GM19240 (cell line): Measurements from ENCODE around the gene CFAP53.
"Not testable (repeated sequence)": the region's sequence is repeated elsewhere in the genome, so short reads cannot be mapped to it uniquely, and the experiment has no call there.

ENCODE experiments used
- DNase-seq: peaks from one replicate; pipeline ENCODE4 v3.0.0; 2011; ENCODE audit warnings: low spot score; ENCODE audit not compliant: insufficient read length

The CFAP53 gene, protein sequence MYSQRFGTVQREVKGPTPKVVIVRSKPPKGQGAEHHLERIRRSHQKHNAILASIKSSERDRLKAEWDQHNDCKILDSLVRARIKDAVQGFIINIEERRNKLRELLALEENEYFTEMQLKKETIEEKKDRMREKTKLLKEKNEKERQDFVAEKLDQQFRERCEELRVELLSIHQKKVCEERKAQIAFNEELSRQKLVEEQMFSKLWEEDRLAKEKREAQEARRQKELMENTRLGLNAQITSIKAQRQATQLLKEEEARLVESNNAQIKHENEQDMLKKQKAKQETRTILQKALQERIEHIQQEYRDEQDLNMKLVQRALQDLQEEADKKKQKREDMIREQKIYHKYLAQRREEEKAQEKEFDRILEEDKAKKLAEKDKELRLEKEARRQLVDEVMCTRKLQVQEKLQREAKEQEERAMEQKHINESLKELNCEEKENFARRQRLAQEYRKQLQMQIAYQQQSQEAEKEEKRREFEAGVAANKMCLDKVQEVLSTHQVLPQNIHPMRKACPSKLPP

DNA sequence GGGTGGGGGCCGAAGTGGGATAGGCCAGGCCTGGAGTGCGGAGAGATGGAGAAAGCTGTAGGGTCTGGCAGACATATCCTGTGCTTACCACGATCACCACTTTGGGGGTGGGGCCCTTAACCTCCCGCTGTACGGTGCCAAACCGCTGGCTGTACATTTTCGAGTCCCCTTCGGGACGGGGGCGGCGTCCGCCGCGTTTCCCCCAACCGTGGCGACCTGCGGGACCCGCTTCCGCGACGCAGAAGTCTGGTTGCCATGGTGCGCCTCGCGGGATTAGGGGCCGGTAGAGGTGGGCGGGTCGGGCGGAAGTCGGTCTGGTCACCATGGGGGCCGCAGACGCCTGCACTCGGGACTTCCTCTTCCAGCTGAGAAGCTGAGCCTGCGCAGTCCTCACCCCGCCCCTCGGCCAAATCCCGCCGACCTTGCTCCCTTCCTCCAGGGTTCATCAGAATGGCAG, at the start of gene CFAP53:
Gene CFAP53, minus strand, starts transcription at position 248 of the 457 bp plus-strand sequence. Its CDS starts 91 bp downstream, at position 157.
- peak; percentile 86 for DNase-seq

DNA sequence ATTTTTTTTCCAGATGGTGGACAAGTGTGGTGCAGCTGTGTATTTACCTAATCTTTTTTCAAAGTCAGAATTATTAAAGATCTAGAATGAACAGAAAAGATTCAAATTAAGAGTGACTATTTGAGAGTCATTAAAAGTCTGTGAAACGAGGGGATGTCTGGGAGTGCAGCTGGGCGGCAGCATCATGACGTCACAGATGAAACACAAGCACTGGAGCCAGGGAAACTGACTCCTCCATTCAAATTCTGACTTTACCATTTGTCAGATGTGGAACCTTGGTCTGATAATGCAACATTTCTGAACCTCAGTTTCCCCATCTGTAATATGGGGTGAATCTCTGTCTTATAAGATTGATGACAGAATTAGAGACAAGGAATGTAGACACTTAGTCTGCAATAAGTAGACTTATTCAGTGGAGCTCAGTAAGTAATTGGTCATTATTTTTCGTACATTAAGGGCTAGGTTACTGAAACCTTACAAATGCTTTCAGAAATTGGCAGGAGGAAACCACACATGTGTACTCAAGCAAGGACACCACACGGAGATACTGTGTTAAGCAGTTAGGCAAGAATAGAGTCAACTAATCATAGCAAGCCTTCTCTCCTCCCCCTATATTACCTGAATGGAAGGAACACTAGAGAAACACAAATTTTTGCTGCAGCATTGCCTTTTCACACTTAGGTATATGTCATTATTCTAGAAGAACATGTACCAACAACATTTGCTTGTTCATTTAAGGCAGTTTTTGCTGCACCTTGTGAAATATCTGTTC, 49.0 kb upstream of the CFAP53 start:
- DNase-seq: no peak

DNA sequence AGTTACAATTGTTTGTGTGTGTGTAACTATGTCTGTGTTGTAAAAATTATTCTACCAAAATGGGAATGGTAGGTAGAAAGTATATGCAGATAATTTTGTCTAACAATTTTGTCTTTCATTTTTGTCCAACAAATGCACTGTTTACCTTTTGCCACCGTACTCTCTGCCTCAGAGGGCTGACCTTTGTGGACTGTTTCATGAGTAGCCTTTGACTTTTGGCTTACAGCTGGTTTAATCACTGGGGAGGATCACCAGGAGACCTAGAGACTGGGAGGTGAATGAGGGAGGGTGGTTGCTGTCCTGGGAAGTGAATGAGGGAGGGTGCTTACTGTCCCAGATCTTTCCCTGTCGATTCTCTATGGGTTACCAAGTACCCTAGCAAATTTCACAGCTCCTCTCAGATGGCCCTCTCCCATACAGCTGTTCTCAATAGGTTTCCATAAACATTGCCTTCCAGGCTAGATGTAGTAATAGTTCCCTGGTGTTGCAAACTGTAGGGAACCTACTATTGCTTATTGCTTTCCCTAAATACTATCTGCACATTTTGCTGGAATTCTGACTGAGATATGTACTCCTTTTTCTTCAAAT, 47.7 kb upstream of the CFAP53 start:
- no peak for DNase-seq

DNA sequence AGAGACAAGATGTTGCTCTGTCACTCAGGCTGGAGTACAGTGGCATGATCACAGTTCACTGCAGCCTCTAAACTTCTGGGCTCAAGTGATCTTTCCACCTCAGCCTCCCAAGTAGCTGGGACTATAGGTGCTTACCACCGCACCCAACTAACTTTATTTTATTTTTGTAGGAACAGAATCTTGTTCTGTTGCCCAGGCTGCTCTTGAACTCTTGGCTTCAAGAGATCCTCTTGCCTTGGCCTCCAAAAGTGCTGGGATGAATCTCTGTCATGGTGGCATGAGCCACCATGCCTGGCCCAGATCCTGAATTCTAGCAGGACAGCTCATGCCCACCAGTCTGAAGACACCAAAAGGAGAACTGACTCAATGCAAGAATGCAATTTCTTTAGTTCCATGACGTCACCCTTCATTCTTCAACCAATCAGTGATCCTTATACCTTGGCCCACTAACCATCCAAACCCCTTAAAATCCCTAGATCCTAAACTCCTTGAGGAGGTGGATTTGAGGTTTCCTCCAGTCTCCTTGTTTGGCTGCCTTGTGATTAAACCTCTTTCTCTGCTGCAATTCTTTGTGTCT, 46.8 kb upstream of the CFAP53 start:
- DNase-seq: no peak

DNA sequence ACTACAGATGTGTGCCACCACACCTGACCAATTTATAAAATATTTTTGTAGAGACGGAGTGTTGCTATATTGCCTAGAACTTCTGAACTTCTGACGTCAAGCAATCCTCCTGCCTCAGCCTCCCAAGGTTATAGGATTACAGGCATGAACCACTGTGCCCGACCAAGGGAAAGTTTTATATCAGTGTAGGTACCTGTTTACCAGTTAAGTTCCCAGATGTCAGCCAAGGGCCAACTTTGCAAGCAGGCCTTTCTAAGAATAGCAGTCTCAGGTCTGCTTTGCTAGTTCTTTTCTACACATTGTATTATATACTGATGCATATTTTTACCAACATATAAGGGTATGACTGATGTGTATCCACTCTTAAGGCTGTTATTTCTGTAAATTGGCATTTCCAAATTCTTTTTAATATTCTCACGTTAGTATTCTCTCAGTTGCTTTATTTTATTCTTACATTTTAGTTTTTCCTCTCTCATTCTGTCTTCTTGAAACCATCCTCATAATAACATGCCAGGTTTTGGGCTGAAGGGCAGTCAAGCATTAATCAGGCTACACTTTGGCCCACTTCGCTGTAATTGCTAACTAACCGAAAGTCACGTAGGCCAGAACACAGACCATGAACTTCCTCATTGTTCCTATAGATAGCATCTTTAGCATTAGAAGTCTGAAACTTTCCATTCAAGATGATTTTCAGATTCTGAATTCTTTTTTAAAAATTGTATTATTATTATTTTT, 46.2 kb upstream of the CFAP53 start:
- DNase-seq: no peak

DNA sequence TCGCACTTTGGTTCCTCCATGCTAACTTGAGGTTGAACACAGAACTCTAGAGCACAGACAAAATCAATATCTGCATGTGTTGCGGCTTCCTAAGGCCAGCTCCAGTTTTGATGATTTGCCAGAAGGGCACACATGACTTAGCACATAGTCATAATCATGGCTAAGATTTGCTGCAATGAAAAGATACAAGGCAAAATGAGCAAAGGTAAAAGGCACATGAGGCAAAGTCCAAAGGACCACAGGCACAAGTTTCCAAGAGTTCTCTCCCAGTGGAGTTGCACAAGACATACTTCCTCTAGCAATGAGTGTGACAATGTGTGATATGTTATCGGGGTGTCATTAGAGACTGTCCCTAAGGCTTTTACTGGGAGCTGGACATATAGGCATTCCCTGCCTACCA, 45.4 kb upstream of the CFAP53 start:
- DNase-seq: no peak

DNA sequence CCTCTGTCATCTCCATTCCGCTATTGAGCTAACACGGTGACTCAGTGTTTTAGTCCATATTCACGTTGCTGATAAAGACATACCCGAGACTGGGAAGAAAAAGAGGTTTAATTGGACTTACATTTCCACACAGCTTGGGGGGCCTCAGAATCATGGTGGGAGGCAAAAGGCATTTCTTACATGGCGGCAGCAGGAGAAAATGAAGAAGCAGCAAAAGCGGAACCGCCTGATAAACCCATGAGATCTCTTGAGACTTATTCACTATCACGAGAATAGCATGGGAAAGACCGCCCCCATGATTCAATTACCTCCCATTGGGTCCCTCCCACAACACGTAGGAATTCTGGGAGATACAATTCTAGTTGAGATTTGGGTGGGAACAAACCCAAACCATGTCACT, 43.8 kb upstream of the CFAP53 start:
- DNase-seq: no peak

DNA sequence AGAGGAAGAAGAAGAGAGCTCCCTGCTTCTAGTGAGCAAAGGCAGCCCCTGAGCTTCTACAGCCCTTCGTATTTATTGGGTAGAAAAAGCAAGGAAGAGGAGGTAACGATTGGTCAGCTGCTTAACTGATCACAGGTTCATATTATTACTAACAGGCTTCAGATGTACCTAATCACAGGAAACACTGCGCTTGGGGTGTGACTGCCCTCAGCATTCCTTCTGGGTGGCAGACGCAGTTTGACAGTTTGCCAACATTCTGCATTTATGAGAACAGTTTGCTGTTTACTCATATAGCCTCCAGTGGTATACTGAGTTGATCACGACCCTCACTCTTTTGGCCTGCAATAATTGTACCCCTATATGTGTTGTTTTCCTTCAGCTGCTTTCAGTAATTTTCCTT, 42.6 kb upstream of the CFAP53 start:
- DNase-seq: not testable (repeated sequence)

DNA sequence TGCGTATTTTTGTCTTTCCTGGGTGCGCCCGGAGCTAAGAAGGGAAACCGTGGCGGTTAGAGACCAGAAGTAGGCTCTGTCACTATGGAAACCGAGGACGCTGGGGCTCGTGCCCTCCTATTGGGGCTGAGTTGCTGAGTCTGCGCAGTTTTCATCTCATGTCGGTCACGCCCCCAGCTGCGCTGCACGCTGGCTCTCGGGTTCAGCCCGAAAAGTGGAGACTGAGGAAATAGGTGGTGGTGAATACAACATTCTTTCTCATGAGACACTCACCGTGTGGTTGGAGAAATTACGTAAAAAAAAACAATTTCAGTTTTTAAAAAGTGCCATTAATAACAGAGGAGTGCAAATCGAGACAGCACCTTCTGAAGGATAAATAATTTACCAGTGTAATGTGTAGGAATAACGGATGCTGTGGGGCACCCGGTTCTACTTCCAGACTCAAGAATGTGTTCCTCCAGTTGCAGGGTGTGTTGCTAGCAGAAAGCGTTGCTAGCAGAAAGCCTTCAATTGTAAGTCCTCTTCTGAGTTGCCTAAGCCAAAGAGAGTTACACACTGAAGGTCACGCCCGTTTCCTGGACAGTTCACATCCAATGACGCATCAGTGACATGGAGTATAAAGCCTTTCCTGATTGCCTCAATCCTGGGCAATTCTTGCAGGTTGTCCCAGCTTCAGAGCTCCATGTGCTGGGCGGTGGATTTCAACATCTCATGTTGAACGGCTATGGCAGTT, 41.6 kb upstream of the CFAP53 start:
- peak; percentile 93 for DNase-seq

DNA sequence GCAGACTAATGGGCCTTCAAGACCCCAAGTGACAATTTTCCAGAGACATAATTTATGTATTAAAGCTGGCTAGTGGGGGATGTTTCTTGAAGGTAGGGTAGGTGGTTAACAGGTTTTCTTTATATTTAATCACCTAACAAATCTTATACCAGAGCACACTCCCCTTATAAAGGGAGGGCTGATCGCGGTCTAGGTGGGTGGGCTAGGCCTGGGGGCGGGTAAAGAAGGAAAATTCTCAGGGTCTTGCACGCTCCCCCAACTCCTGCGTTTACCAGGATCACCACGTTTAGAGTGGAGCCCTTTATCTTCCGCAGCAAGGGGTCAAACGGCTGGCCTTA, 41.1 kb upstream of the CFAP53 start:
- no peak for DNase-seq

DNA sequence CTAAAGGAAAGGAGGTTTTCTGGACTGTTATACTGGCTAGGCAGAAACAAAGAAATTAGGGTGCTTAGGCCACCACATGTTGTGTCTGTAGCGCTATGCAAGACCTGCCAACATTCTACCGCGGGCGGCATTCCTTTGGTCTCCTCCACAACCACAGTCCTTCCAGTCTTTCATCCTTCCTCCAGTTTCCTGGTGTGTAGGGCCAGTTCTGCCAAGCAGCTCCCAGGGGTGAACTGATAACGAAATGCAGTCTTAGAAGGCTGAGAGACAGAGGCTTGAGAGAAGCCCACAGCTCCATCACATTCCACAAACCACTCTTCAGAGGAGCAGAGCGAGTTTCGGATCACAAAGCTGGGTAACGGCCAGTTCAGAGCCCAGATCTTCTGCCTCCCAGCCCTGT, 40.6 kb upstream of the CFAP53 start:
- no peak for DNase-seq

DNA sequence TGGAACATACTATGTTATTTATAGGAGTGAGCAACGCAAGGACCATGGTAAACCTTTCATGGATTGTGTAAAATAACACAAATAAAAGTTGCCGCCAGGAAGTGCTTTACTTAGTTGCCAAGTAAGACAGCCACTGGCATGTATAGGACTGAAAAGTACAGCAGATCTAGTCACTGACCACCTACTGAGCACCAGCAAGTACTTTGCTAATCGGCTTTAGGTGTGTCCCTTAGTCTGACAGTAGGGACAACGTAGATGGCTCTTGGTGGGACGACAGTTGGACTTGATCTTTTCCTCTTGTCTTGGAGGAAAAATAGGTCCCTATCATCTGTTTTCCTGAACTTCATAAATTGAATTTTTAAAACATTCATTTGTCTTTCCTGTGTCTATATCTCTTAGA, 34.8 kb upstream of the CFAP53 start:
- DNase-seq: no peak

DNA sequence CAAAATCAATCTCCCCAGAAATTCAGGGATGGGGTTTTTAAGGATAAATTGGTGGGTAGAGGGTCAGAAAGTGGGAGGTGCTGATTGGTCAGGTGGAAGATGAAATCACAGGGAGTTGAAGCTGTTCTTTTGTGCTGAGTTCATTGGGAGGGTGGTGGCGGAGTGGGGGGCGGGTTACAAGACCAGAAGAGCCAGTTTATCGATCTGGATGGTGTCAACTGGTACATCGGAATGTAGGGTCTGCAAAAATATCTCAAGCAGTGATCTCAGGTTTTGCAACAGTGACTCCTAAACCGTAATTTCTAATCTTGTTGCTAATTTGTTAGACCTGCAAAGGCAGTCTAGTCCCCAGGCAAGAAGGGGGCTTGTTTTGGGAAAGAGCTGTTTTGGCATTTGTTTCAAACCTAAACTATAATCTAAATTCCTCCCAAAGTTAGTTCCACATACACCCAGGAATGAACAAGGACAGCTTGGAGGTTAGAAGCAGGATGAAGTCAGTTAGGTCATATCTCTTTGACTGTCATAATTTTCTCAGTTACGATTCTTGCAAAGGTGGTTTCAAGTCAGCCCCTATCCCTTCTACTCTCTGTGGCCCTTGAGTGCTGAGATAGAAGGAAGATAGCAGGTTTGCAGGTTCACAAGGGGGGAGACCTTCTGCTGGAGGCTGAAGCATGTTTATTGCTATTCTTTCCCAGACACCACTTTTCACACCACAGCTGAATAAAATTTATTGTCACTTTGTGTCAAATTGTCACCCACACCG, 33.5 kb upstream of the CFAP53 start:
- DNase-seq: no peak

DNA sequence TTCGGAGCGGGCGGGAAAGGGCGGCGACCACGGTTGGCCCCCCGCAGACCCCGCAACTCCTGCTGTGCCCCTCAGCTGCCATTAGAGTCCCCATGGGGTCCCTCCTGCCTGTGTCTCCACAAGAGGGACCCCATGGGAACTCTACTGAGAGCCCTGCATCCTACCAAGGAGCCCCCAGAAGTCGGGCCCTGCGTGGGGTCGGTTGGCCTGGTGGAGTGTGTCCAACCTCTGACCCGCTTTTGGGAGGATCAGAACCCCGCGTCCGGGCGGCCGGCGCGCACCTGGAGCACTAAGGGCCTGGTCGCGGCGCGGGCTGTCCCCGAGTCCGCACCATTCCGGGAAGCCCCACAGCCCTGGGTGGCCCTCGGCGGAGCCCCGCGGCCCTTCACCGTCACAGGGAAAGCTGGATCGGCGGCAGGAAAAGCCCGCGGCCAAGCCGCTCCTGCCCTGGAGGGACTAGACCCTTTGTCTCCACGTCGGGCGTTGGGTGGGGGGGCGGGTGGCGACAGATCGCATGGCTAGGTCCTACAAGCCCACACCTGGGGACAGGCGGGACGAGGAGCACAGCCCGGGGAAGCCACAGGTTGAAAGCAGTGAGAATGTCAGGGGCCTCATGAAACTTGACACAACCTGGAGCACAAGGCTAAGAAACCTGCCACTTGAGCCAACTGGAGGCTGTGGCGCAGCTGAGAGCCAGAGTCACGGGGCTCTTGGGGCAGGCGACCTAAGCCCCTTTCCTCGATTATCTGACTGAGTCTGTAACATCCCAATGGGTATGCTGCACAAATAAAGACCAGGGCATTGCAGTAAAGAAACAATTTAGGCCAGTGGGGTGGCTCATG, 32.4 kb upstream of the CFAP53 start:
- no peak for DNase-seq

DNA sequence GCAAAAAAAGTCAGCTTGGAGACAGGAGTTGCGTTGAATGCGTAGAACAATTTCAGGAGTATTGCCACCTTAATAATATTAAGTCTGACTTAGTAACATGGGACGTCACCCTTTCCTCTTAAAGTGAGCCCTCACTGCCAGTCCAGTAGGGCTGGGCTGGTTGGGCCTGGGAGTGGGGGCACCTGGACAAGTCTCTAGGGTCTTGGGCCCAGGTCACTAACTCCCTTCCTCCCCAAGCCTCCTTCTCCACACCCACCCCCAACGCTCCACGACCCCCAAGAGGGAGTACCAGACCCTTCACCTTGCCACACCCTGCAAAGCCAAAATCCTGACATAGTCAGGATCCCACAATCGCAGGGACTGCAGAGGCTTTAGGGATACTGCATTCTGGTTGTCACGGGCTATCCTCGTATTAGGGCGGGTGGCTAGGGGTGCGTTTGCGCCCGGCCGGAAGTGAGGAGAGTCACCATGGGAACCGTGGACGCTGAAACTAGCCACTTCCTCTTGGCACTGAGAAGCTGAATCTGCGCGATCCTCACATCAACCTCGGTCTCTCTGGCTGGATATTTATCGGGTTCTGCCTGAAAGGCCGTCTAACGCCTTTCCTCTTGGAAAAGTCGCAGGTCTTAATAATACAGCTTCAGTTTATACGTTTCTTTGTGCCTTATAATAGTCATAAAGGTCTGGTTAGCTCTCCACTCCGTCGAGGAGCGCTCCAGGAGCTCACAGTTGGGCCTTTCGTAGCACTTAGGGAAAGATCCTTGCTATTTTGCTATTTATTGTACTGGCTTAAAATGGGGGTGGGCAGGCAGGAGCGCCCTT, 31.5 kb upstream of the CFAP53 start:
- DNase-seq: peak; percentile 56

DNA sequence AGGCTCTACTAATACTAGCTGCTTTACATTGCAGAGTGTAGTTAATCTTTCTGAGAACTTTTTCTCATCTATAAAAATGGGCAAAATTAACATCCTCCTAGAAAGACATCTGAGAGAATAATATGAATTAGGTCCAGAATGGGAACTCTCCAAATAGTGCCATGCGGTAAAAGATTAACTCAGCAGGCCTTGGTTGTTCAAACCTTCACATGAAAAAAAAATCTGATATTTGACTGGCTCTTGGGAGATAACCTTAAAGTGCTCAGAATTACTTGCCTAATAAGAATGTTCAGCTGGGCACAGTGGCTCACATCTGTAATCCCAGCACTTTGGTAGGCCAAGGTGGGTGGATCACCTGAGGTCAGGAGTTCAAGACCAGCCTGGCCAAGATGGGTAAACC, 26.7 kb upstream of the CFAP53 start:
- no peak for DNase-seq

DNA sequence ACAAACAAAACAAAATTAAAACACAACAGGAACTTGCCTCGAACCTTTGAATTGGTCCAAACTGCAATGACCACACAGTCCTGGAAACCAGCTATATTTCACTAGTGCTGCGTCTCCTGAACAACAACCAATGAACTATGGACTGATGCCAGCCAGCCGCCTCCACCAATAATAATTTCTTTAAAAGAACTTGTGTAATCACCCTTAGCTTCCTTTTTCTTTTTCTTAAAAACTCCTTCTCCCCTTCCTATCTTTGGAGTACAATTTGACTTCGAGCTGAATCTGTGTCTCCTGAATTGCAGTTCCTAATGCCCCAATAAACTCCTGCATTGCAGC, 22.8 kb upstream of the CFAP53 start:
- DNase-seq: no peak
